ENCODE measurements around the gene GRM4.

Gene GRM4

DNA sequence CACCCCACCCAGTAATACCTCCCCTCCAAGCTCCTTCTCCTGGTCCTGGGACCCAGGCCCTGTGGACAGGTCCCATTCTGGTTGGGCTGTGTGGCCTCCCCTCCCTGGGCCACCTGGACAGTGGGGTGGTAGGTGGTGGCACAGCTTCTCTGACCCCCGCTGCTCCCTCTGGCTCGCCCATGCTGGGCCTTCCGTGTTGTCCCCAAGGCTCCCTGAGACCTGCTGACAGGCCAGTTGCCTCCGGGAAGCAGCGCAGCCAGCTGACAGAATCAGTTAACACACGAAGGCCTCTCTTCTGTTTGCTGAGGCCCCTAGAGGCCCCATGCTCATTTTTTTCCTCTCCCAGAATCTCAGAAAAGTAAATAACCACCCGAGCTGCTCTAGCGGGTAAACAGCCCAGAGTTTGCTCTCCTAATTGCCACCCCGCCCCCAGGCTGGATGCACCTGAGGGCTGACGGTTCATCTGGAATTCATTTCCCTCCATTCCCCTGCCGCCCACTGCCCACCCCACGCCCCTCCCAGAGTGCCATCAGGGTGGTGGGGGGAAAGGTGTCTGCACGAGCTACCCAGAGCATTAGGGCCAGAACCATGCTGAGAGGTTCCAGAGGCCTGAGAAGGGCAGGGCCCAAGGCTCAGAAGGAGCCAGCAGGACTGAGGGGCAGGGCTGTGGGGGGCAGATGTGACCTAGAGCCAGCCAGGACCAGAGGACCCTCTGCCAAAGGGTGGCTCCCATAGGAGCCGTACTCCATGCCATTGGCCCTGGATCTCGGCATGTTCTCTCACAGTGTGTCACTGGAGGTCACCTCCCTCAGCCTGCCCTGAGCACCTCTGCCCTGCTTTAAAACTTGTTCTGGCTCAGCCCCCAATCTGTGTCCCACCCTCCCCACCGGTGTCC is 157.5 kb downstream of the GRM4 start:
- H3K27ac ChIP-seq (ENCODE audit: low read depth, low read length): no peak overlapping the region
- H3K36me3 ChIP-seq (ENCODE audit: control insufficient read depth, insufficient read depth, low read length): no peaks in the 10 kb centered on the region
- H3K4me1 ChIP-seq (ENCODE audit: control insufficient read depth, insufficient read depth, low read length): no peaks in the 10 kb centered on the region
- H3K4me3 ChIP-seq (ENCODE audit: low read length): no peak overlapping the region
- no peaks in the 10 kb centered on the region for H3K27me3 ChIP-seq (ENCODE audit: control insufficient read depth, insufficient read depth, low read length)
- H3K9ac ChIP-seq (ENCODE audit: low read length): no peak overlapping the region

DNA sequence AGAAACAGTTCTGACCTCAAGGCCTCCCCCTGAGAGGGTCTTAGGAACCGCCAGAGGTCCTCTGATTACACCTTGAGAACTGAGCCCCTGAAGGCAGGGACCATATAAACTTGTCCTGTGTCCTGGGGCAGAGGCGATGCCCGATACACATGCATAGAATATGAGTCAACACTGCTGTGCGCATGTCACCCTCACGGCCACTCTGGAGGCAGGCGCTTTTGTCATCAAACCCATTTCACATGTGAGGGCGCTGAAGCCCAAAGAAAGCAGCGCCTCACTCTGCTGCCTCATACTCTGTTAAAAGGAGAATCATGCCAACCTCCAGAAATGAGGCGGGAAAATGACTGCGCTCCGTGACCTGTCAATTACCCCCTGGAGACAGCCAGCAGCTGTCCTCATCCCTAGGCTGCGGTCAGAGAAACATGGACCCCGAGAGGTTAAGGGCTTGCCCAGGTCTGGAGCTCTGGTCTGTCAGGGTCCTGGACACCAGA is 158.3 kb downstream of the GRM4 start:
- Histone ChIP-seq H3K27ac (ENCODE audit: low read depth, low read length) (no peak overlapping the region), H3K4me1 (ENCODE audit: control insufficient read depth, insufficient read depth, low read length) (no peaks in the 10 kb centered on the region), H3K36me3 (ENCODE audit: control insufficient read depth, insufficient read depth, low read length) (no peaks in the 10 kb centered on the region), H3K27me3 (ENCODE audit: control insufficient read depth, insufficient read depth, low read length) (no peaks in the 10 kb centered on the region), H3K4me3 (ENCODE audit: low read length) (no peak overlapping the region), H3K9ac (ENCODE audit: low read length) (no peak overlapping the region)

DNA sequence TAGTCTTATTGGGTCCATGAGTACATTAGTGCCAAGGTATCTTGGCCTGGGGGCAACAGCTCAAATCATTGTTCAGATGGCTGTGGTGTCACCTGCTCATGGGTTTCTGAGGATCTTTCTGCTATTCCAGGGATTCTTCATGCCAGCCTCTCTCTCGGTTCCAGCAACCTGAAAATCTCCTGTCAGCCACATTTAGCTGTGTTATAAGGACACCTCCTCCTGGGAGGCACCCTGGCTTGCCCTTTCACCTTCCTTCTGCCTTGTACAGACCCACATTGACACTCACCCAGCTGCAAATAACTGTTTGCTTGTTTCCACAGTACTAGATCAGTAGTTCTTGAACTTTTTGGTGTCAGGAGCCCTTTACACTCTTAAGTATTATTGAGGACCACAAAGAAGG is 159.9 kb downstream of the GRM4 start:
- Histone ChIP-seq H3K4me1 (ENCODE audit: control insufficient read depth, insufficient read depth, low read length) (no peaks in the 10 kb centered on the region), H3K4me3 (ENCODE audit: low read length) (no peak overlapping the region), H3K27ac (ENCODE audit: low read depth, low read length) (no peak overlapping the region), H3K9ac (ENCODE audit: low read length) (no peak overlapping the region), H3K27me3 (ENCODE audit: control insufficient read depth, insufficient read depth, low read length) (no peaks in the 10 kb centered on the region), H3K36me3 (ENCODE audit: control insufficient read depth, insufficient read depth, low read length) (no peaks in the 10 kb centered on the region)

DNA sequence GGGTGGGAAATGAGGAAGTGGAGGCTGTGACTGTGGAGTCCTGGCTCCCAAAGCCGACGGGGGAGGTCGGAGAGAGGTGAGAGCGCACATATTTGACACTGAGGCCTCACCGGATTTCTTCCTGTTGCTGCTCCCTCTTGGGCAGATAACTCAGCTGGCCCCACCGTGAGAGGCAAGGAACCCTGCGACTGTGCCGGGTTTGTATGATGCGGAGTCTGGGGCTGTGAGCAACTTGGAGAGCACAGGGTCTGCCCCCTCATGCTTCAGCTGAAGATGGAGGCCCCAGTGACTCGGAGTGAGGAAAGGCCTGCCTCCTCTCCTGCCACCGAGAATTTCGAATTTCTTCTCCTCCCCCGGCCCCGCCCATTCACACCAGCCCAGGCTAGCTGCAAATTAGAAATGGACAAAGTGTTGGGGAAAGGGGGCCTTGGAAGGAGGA is 160.6 kb downstream of the GRM4 start:
- Histone ChIP-seq H3K4me3 (ENCODE audit: low read length) (no peak overlapping the region), H3K27me3 (ENCODE audit: control insufficient read depth, insufficient read depth, low read length) (no peaks in the 10 kb centered on the region), H3K36me3 (ENCODE audit: control insufficient read depth, insufficient read depth, low read length) (no peaks in the 10 kb centered on the region), H3K27ac (ENCODE audit: low read depth, low read length) (no peak overlapping the region), H3K4me1 (ENCODE audit: control insufficient read depth, insufficient read depth, low read length) (no peaks in the 10 kb centered on the region), H3K9ac (ENCODE audit: low read length) (no peak overlapping the region)

DNA sequence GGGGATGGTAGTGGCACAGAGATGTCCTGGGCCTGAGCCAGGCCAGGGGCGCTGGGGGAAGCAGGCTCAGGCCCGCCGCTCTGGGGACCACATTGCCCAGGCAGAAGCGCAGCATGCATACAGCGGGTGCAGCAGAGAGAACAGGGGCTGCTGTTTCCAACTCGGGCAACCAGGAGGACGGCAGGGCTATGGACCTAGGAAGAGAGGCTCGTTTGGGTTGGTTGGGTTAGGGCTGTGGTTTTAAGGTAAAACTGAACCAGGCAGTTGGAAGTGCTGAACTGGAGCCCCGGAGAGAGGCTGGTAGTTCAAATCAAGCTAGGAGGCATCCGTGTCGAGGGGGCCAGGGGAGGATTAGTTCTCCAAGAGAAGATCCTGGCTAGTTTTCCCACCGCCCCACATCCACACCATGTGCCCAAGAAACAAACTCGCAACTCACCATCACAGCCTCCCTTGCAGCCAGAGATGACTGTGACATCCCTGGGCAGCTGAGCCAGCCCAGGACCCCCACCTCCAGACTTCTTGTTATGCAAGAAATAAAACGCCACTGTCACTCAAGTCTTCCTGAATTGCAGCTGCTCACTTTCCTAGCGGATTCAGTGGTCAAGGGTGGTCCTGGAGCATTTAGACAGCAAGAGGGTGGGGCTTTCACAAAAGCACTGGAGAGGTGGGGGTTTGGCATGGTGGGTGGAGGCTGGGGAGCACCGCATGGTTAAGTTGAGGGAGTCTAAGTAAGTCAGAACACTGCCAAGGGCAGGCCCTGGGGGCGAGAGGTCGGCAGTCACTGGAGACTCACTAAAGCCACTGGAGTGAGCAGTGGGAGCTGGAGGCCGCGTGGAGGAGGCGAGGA is 161.2 kb downstream of the GRM4 start:
- Histone ChIP-seq H3K9ac (ENCODE audit: low read length) (no peak overlapping the region), H3K4me3 (ENCODE audit: low read length) (no peak overlapping the region), H3K27ac (ENCODE audit: low read depth, low read length) (no peak overlapping the region), H3K36me3 (ENCODE audit: control insufficient read depth, insufficient read depth, low read length) (no peaks in the 10 kb centered on the region), H3K4me1 (ENCODE audit: control insufficient read depth, insufficient read depth, low read length) (no peaks in the 10 kb centered on the region), H3K27me3 (ENCODE audit: control insufficient read depth, insufficient read depth, low read length) (no peaks in the 10 kb centered on the region)

DNA sequence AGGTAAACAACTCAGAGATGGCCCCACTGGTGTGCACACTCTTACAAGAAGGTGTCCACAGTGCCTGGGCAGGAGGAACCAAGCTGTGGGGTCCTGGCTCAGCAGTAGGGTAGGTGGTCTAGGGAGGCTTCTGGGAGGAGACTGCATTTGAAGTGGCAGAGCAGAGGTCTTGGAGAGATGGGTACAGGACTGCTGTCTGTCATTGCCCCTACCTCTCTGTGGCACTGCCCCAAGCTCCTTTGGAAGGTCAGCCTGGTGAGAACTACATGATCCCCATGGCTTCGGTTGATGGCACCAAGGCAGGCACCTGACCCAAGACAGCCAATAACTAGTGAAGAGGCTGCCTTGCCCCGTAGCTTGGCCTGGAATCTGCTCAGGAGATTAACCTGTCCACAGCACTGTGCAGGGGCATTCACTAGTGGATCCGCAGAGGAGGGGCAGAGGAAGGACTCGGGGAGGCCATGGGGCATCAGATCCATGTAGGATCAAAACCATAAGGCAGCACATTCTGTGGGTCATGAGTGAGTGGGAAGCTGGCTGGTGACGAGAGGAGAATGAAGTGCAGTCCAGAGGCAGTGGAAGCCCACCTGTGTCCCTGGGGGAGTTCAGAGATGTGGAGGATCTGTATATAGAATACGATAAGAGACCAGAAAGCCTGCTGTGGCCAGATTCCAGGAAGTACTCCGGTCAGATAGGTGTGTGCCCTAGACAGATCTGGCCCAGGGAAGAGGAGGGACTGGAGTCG is 162.0 kb downstream of the GRM4 start:
- Histone ChIP-seq H3K36me3 (ENCODE audit: control insufficient read depth, insufficient read depth, low read length) (no peaks in the 10 kb centered on the region), H3K4me1 (ENCODE audit: control insufficient read depth, insufficient read depth, low read length) (no peaks in the 10 kb centered on the region), H3K4me3 (ENCODE audit: low read length) (no peak overlapping the region), H3K27ac (ENCODE audit: low read depth, low read length) (no peak overlapping the region), H3K27me3 (ENCODE audit: control insufficient read depth, insufficient read depth, low read length) (no peaks in the 10 kb centered on the region), H3K9ac (ENCODE audit: low read length) (no peak overlapping the region)

DNA sequence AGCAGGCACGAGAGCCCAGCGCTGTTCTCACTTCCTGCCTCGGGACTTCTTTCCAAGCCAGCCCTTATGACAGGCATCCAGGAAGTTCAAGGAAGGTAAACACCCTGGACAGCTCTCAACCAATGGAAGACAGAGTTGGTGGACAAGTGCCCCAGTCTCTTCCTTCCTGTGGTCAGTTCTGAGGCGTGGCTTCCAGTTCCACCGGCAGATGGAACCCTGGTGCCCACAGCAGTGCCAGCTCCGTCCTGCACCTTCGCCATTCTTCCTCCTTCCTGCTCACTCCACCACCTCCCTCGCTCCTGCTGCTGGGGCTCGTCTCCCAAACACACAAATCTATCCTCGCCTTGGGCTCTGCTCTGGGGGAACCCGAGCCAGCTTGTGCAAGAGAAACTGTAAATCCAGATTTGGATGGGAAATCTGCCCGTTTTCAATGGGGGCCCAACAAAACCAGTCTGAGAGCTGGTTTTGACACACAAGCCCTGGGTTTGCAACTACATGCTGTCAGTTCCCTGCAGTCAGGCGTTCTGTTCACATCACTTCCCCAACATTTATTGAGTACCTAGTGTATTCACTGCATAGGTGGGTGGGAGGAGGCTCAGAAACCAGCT is 162.7 kb downstream of the GRM4 start:
- no peak overlapping the region for H3K9ac ChIP-seq (ENCODE audit: low read length)
- no peaks in the 10 kb centered on the region for H3K36me3 ChIP-seq (ENCODE audit: control insufficient read depth, insufficient read depth, low read length)
- H3K4me1 ChIP-seq (ENCODE audit: control insufficient read depth, insufficient read depth, low read length): no peaks in the 10 kb centered on the region
- H3K27ac ChIP-seq (ENCODE audit: low read depth, low read length): no peak overlapping the region
- H3K27me3 ChIP-seq (ENCODE audit: control insufficient read depth, insufficient read depth, low read length): no peaks in the 10 kb centered on the region
- peak overlapping the region; percentile 33 for H3K4me3 ChIP-seq (ENCODE audit: low read length)

DNA sequence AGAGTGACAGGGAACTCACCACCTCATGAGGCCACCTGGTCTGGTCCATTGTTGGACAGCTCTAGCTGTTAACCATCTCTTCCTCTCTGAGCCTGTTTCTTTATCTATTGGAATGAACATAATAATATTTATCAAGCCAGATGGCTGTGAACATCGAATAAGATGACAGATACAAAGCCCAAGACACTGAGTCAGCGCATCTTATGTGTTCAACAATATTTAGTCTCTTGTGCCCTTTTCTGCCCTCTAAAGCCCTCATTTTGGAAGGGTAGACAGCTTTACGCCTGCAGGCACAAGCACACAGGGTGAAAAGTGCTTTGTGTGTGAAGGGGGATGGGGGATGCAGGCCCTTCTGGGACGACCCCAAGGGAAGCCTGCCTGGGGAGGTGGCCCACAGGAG is 164.0 kb downstream of the GRM4 start:
- Histone ChIP-seq H3K4me1 (ENCODE audit: control insufficient read depth, insufficient read depth, low read length) (no peaks in the 10 kb centered on the region), H3K27me3 (ENCODE audit: control insufficient read depth, insufficient read depth, low read length) (no peaks in the 10 kb centered on the region), H3K27ac (ENCODE audit: low read depth, low read length) (no peak overlapping the region), H3K36me3 (ENCODE audit: control insufficient read depth, insufficient read depth, low read length) (no peaks in the 10 kb centered on the region), H3K9ac (ENCODE audit: low read length) (no peak overlapping the region), H3K4me3 (ENCODE audit: low read length) (no peak overlapping the region)

DNA sequence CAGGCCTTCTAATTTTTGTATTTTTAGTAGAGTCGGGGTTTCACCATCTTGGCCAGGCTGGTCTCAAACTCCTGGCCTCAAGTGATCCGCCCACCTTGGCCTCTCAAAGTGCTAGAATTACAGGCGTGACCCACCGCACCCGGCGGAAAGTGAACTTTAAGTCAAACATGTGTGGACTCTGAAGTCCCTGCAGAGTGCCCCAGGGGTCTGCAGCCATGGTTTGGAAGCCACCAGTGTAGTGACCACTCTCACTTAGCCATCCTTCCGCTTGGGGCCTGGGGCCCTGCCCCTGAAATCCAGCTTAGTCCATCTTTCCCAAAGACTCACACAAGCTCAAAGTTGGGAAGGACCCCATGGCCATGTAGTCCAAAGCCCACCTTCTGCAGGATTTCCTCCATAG is 164.5 kb downstream of the GRM4 start:
- H3K27me3 ChIP-seq (ENCODE audit: control insufficient read depth, insufficient read depth, low read length): no peaks in the 10 kb centered on the region
- no peak overlapping the region for H3K4me3 ChIP-seq (ENCODE audit: low read length)
- no peaks in the 10 kb centered on the region for H3K4me1 ChIP-seq (ENCODE audit: control insufficient read depth, insufficient read depth, low read length)

DNA sequence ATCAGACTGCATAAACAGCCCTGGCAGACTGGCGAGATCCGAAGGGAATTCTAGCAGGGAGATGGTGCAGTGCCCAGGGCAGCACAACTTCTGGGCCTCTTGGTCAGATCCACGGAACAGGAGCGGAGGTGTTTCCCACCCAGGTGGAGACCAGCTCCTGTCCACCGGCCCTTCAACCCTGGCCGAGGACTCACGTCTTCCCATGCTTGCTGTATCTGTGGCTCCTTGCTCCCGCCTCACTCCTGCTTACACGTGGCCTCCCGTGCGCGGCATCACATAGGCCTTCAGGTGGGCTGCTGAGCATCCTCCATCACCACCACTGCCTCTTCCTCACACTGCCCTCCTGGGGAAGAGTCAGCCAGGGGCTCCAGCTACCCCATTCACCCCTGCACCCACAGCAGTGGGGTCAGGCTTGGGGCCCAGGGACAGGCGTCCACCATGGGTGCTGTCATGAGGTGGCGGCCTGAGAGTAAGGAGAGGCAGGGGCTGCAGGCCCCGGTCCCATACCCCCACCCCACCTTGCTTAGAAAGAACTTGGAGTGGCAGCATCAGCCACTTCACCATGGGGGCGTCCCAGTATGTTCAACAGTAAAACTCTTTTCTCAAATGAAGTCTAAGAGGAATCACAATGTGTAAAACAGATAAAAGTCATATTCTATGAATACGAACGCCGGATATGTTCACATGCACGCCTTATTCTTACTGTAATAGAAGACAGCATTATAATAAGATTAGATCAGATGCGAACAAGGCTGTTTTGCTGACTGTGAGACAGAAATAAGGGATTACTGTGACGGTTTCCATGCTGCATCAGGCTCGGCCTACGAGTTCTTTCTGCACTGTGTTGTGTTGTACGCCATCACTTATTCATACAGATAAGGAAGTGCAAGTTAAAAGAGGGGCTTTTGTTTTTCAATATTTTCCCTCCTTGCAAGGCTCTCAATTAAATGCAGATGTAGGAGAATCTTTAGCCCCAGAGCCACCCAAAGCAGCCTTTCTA is 165.4 kb downstream of the GRM4 start:
- H3K9ac ChIP-seq (ENCODE audit: low read length): no peak overlapping the region
- no peak overlapping the region for H3K27ac ChIP-seq (ENCODE audit: low read depth, low read length)
- no peaks in the 10 kb centered on the region for H3K36me3 ChIP-seq (ENCODE audit: control insufficient read depth, insufficient read depth, low read length)
- H3K27me3 ChIP-seq (ENCODE audit: control insufficient read depth, insufficient read depth, low read length): peaks cover 3% of the 10 kb centered on the region
- H3K4me1 ChIP-seq (ENCODE audit: control insufficient read depth, insufficient read depth, low read length): no peaks in the 10 kb centered on the region
- H3K4me3 ChIP-seq (ENCODE audit: low read length): no peak overlapping the region

More for the DNA sequence above, 164.5 kb downstream of the GRM4 start:
- H3K27ac ChIP-seq (ENCODE audit: low read depth, low read length): no peak overlapping the region
- no peak overlapping the region for H3K9ac ChIP-seq (ENCODE audit: low read length)
- no peaks in the 10 kb centered on the region for H3K36me3 ChIP-seq (ENCODE audit: control insufficient read depth, insufficient read depth, low read length)

DNA sequence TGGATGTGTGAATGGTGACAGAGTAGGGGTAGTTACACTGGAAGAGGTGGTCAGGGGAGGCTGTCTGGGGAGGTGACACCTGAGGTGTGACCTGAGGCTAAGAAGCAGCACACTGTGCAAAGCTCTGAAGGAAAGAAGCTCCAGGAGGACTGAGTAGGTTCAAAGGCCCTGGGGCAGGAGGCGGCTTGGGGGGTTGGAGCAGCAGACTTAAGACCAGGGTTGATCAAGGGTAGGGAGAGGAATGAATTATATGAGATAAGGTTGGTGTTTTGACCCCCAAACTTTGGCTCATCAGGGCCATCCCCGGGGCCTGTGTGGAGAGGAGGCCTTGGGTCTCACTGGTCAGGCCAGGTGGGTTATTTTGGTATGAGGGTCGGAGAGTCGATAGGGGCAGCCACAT is 166.1 kb downstream of the GRM4 start:
- no peak overlapping the region for H3K9ac ChIP-seq (ENCODE audit: low read length)
- no peaks in the 10 kb centered on the region for H3K4me1 ChIP-seq (ENCODE audit: control insufficient read depth, insufficient read depth, low read length)
- H3K27me3 ChIP-seq (ENCODE audit: control insufficient read depth, insufficient read depth, low read length): peaks cover 3% of the 10 kb centered on the region
- H3K36me3 ChIP-seq (ENCODE audit: control insufficient read depth, insufficient read depth, low read length): no peaks in the 10 kb centered on the region
- no peak overlapping the region for H3K27ac ChIP-seq (ENCODE audit: low read depth, low read length)
- no peak overlapping the region for H3K4me3 ChIP-seq (ENCODE audit: low read length)
